CD4-positive, alpha-beta T cell (primary cell): ENCODE data around the gene LKAAEAR1. TPM values are rescaled to one million over a fixed set of nuclear protein-coding genes. Genes with fewer than 3 reads are reported as not detected.

Experiments
- ATAC-seq: fragments of 200-7000 bp; cut with Tn5 transposase; one replicate; pipeline ENCODE4 v1.10.0; 2022; ENCODE audit warnings: mild to moderate bottlenecking; ENCODE audit not compliant: poor library complexity
- CTCF ChIA-PET: fragments of 350-600 bp; sonication (Branson Sonifier 250); formaldehyde crosslinking; loops from one replicate; lab custom pipeline; 2021; ENCODE audit warnings: antibody characterized with exemption, inconsistent platforms; lab: Charles Lee
- POLR2A ChIA-PET: fragments of 350-600 bp; sonication (Branson Sonifier 250); formaldehyde crosslinking; loops from one replicate; lab custom pipeline; 2021; ENCODE audit warnings: antibody characterized with exemption, inconsistent platforms; lab: Charles Lee
- DNase-seq, 14 experiments: peaks; one replicate each; pipeline ENCODE4 v3.0.0-alpha.2; 2013 to 2020; ENCODE audit warnings: mixed read lengths in 2 of 14
- H3K27ac ChIP-seq, 2 donors: one replicate each; pipeline versions ENCODE4 v1.5.1 to v1.7.0; 2013; ENCODE audit warnings: low read length in 2 of 2, low read depth in 1 of 2, mild to moderate bottlenecking in 1 of 2
- H3K27me3 ChIP-seq, 2 experiments: 1 replicate in 1 of 2; 2 replicates in 1 of 2; pipeline versions ENCODE4 v1.6.1 to v1.7.0; 2013; ENCODE audit warnings: low read length in 2 of 2, control low read depth in 1 of 2, mild to moderate bottlenecking in 1 of 2, moderate library complexity in 1 of 2; ENCODE audit not compliant: insufficient read depth in 2 of 2, control insufficient read depth in 1 of 2
- H3K36me3 ChIP-seq: one replicate; pipeline ENCODE4 v1.6.1; 2013; ENCODE audit warnings: low read length, control low read depth; ENCODE audit not compliant: insufficient read depth
- H3K4me1 ChIP-seq: one replicate; pipeline ENCODE4 v1.6.1; 2013; ENCODE audit warnings: low read length, control low read depth; ENCODE audit not compliant: insufficient read depth
- H3K4me3 ChIP-seq: one replicate; pipeline ENCODE4 v1.5.1; 2013; ENCODE audit warnings: mild to moderate bottlenecking, low read length, moderate library complexity
- H3K9me3 ChIP-seq, 2 experiments: 1 replicate in 1 of 2; 2 replicates in 1 of 2; pipeline versions ENCODE4 v1.6.1 to v1.7.0; 2013; ENCODE audit warnings: low read length in 2 of 2, mild to moderate bottlenecking in 2 of 2, control low read depth in 1 of 2, moderate library complexity in 1 of 2; ENCODE audit not compliant: control insufficient read depth in 1 of 2, insufficient read depth in 1 of 2
- H3K27ac Mint-ChIP-seq: one replicate; pipeline ENCODE4 v1.8.0; 2020; ENCODE audit warnings: mixed read lengths
- H3K27me3 Mint-ChIP-seq: one replicate; pipeline ENCODE4 v1.8.0; 2021; ENCODE audit warnings: mixed read lengths
- H3K36me3 Mint-ChIP-seq: one replicate; pipeline ENCODE4 v1.8.0; 2021; ENCODE audit warnings: low read depth, mixed read lengths
- H3K4me1 Mint-ChIP-seq: one replicate; pipeline ENCODE4 v1.8.0; 2021; ENCODE audit warnings: low read depth, mixed read lengths
- H3K4me3 Mint-ChIP-seq: one replicate; pipeline ENCODE4 v1.8.0; 2020; ENCODE audit warnings: mild to moderate bottlenecking, mixed read lengths
- H3K9me3 Mint-ChIP-seq: one replicate; pipeline ENCODE4 v1.8.0; 2020; ENCODE audit warnings: mixed read lengths
- CTCF ChIP-seq: fragments of 200-600 bp; IDR thresholded peaks from one replicate; pipeline ENCODE4 v1.8.0; 2022; ENCODE audit warnings: antibody characterized with exemption, mild to moderate bottlenecking
- intact Hi-C, 2 experiments: fragments of 100-400 bp; cut with DNase I in 1 of 2; cut with micrococcal nuclease in 1 of 2; formaldehyde crosslinking; loops; one replicate each; pipeline versions ENCODE4 v1.15.1 to v1.9.0; 2023 to 2025; cut with DNase I, micrococcal nuclease
- total RNA-seq, 174 experiments: library from RNA in 2 of 174; stranded (reverse) in 2 of 174; gene quantifications; one replicate each; pipeline ENCODE4 v1.2.3 and lab custom pipeline; 2021 to 2026

Gene LKAAEAR1
- total RNA-seq, 2 experiments from 2014 or later = 0.30 to 0.39 TPM

- CTCF ChIA-PET = interaction anchor here (1.6 kb wide), 1 partner anchor 17 kb away, joined by 4 read pairs; no protein-coding TSS in a partner anchor
- H3K27ac ChIP-seq = no peak overlapping the region
Measured at GRCh38 chr20:64086801-64087200, 2.6 kb upstream of the LKAAEAR1 start.

GRCh38 chr20:64084685-64085152 is 521 bp upstream of the LKAAEAR1 start:
- Histone ChIP-seq H3K27ac (no peak overlapping the region), H3K36me3 (no peaks in the 10 kb centered on the region), H3K9me3 (peaks cover 8 to 20% of the 10 kb centered on the region in 2 experiments), H3K27me3 (peaks cover 0 to 5% of the 10 kb centered on the region in 2 experiments), H3K4me1 (peaks cover 39% of the 10 kb centered on the region), H3K4me3 (no peak overlapping the region)
- Mint-ChIP-seq H3K4me3 (peak overlapping the region; percentile 91), H3K4me1 (peaks cover 34% of the 10 kb centered on the region), H3K27me3 (no peaks in the 10 kb centered on the region), H3K9me3 (no peaks in the 10 kb centered on the region), H3K36me3 (no peaks in the 10 kb centered on the region), H3K27ac (peak overlapping the region; percentile 73)
- intact Hi-C loops = loop anchor here in 1 of 2 experiments (5.0 kb wide), 1 partner anchor 168 kb away; no protein-coding TSS in a partner anchor
- ChIA-PET CTCF (interaction anchor here (2.1 kb wide), 1 partner anchor 46 kb away, joined by 12 read pairs; no protein-coding TSS in a partner anchor), POLR2A (interaction anchor here (1.2 to 2.5 kb wide), 5 partner anchors 15 to 46 kb away, joined by 4 to 8 read pairs (median 6); no protein-coding TSS in a partner anchor)
- no peak for TF ChIP-seq CTCF
- ATAC-seq (no peak), DNase-seq (peak in 1 of 14 experiments; percentile 52)

More at GRCh38 chr20:64086801-64087200, 2.6 kb upstream of the LKAAEAR1 start:
- H3K36me3 ChIP-seq = no peaks in the 10 kb centered on the region
- no peak overlapping the region for H3K4me3 ChIP-seq
- Mint-ChIP-seq H3K27me3 (no peaks in the 10 kb centered on the region), H3K4me1 (peaks cover 20% of the 10 kb centered on the region), H3K36me3 (no peaks in the 10 kb centered on the region), H3K27ac (no peak overlapping the region), H3K4me3 (no peak overlapping the region), H3K9me3 (no peaks in the 10 kb centered on the region)
- H3K4me1 ChIP-seq = peaks cover 25% of the 10 kb centered on the region
- DNase-seq = no peak
- intact Hi-C loops = no loop called here
- peaks cover 0 to 5% of the 10 kb centered on the region in 2 experiments for H3K27me3 ChIP-seq
- no peak for TF ChIP-seq CTCF
- ATAC-seq = no peak
- H3K9me3 ChIP-seq = peaks cover 8 to 20% of the 10 kb centered on the region in 2 experiments
- POLR2A ChIA-PET = no interaction called here

- peaks cover 42% of the 10 kb centered on the region for H3K4me1 ChIP-seq
- CTCF ChIA-PET = interaction anchor here (0.8 to 2.6 kb wide), 9 partner anchors 17 to 899 kb away, joined by 3 to 25 read pairs (median 3); partner anchors contain the start of genes PCMTD2 and TCEA2
- H3K27ac Mint-ChIP-seq = no peak overlapping the region
- H3K27ac ChIP-seq = no peak overlapping the region
- no peaks in the 10 kb centered on the region for H3K36me3 Mint-ChIP-seq
- TF ChIP-seq CTCF = peak; percentile 70
- H3K9me3 ChIP-seq = peaks cover 8 to 17% of the 10 kb centered on the region in 2 experiments
- peak overlapping the region; percentile 77 for H3K4me3 Mint-ChIP-seq
- H3K4me1 Mint-ChIP-seq = peaks cover 34% of the 10 kb centered on the region
- peaks cover 0 to 5% of the 10 kb centered on the region in 2 experiments for H3K27me3 ChIP-seq
- POLR2A ChIA-PET = interaction anchor here (0.6 to 2.5 kb wide), 10 partner anchors 14 to 563 kb away, joined by 3 to 8 read pairs (median 5); partner anchors contain the start of gene PPDPF
- H3K27me3 Mint-ChIP-seq = no peaks in the 10 kb centered on the region
- no peaks in the 10 kb centered on the region for H3K36me3 ChIP-seq
- DNase-seq = peak; percentile 48 to 85 (median 67)
- no peaks in the 10 kb centered on the region for H3K9me3 Mint-ChIP-seq
- H3K4me3 ChIP-seq = peak overlapping the region; percentile 37
- intact Hi-C loops = loop anchor here (1.0 to 5.0 kb wide), 2 partner anchors 37 to 169 kb away; no protein-coding TSS in a partner anchor
- ATAC-seq = peak; percentile 53
Measured at GRCh38 chr20:64083378-64083803, 807 bp downstream of the LKAAEAR1 start.
